Gastrocnemius medialis (tissue), 4 donors: Measurements from ENCODE around the gene URM1.

Experiments used
- CTCF ChIP-seq, 5 experiments: fragments of 450-650 bp in 3 of 5; fragments of 200-600 bp in 2 of 5; sonication (generic) in 2 of 5; IDR thresholded peaks in 4 of 5; conservative IDR thresholded peaks in 1 of 5; 1 replicate in 4 of 5; 2 replicates in 1 of 5; pipeline ENCODE4 v1.5.1; 2016 to 2019; ENCODE audit warnings: antibody characterized with exemption in 5 of 5, mild to moderate bottlenecking in 3 of 5, moderate library complexity in 3 of 5
- POLR2A ChIP-seq, 2 donors: fragments of 450-650 bp; IDR thresholded peaks; one replicate each; pipeline ENCODE4 v1.6.1; 2017; ENCODE audit warnings: antibody characterized with exemption in 2 of 2, mild to moderate bottlenecking in 2 of 2, moderate library complexity in 2 of 2

GRCh38 chr9:128411364-128412119, 40.4 kb downstream of the URM1 start:
- no peak for TF ChIP-seq CTCF (IDR thresholded peaks at IDR 0.05 in 4 of 5, conservative IDR thresholded peaks at IDR 0.05 in 1 of 5)
- no peak for TF ChIP-seq POLR2A (IDR thresholded peaks at IDR 0.05)
